Mesendoderm (in vitro differentiated cells): ENCODE data around the gene IBTK.

Experiments used
- DNase-seq: peaks from one replicate; pipeline ENCODE4 v3.0.0; 2013
- H2AK5ac ChIP-seq: 2 replicates; pipeline ENCODE4 v1.6.1; 2013; ENCODE audit warnings: low read length, inconsistent platforms
- H2BK120ac ChIP-seq: 2 replicates; pipeline ENCODE4 v1.6.1; 2013; ENCODE audit warnings: low read depth, mild to moderate bottlenecking, low read length, moderate library complexity, mixed read lengths
- H2BK15ac ChIP-seq: replicated peaks from 2 replicates; pipeline ENCODE4 v1.6.1; 2013; ENCODE audit warnings: low read depth, mild to moderate bottlenecking, moderate library complexity
- H2BK5ac ChIP-seq: 2 replicates; pipeline ENCODE4 v1.6.1; 2013; ENCODE audit warnings: low read length, inconsistent platforms
- H3K18ac ChIP-seq: 2 replicates; pipeline ENCODE4 v1.6.1; 2013; ENCODE audit warnings: mild to moderate bottlenecking, low read length, mixed read lengths
- H3K23ac ChIP-seq: one replicate; pipeline ENCODE4 v1.6.1; 2013; ENCODE audit warnings: low read length
- H3K27ac ChIP-seq: 2 replicates; pipeline ENCODE4 v1.5.1; 2013; ENCODE audit warnings: low read depth, mild to moderate bottlenecking, inconsistent platforms, low read length, moderate library complexity
- H3K27me3 ChIP-seq: 2 replicates; pipeline ENCODE4 v1.6.1; 2013; ENCODE audit warnings: low read length, control low read depth, mild to moderate bottlenecking, inconsistent platforms; ENCODE audit not compliant: insufficient read depth, poor library complexity
- H3K36me3 ChIP-seq: 2 replicates; pipeline ENCODE4 v1.6.1; 2013; ENCODE audit warnings: low read length, inconsistent platforms; ENCODE audit not compliant: control insufficient read depth, insufficient read depth
- H3K4ac ChIP-seq: one replicate; pipeline ENCODE4 v1.6.1; 2013; ENCODE audit warnings: low read depth, mild to moderate bottlenecking, low read length, moderate library complexity
- H3K4me1 ChIP-seq: 2 replicates; pipeline ENCODE4 v1.6.1; 2013; ENCODE audit warnings: low read depth, low read length, inconsistent platforms; ENCODE audit not compliant: control insufficient read depth
- H3K4me2 ChIP-seq: 2 replicates; pipeline ENCODE4 v1.6.1; 2013; ENCODE audit warnings: low read length
- H3K4me3 ChIP-seq: 2 replicates; pipeline ENCODE4 v1.5.1; 2013; ENCODE audit warnings: mild to moderate bottlenecking, low read length
- H3K56ac ChIP-seq: one replicate; pipeline ENCODE4 v1.6.1; 2013; ENCODE audit warnings: low read length
- H3K79me1 ChIP-seq: 2 replicates; pipeline ENCODE4 v1.6.1; 2013; ENCODE audit warnings: low read length, inconsistent platforms
- H3K79me2 ChIP-seq: 2 replicates; pipeline ENCODE4 v1.6.1; 2013; ENCODE audit warnings: mild to moderate bottlenecking, low read length; ENCODE audit not compliant: control insufficient read depth, insufficient read depth
- H3K9ac ChIP-seq: 2 replicates; pipeline ENCODE4 v1.6.1; 2013; ENCODE audit warnings: low read length, inconsistent platforms
- H4K5ac ChIP-seq: one replicate; pipeline ENCODE4 v1.6.1; 2013; ENCODE audit warnings: low read length
- H4K8ac ChIP-seq: one replicate; pipeline ENCODE4 v1.6.1; 2013; ENCODE audit warnings: low read depth, mild to moderate bottlenecking, control low read depth, low read length, moderate library complexity
- WGBS: extraction: QIAGEN DNeasy Blood & Tissue Kit; methylation state at CpG from one replicate; pipeline ENCODE4 v1.1.7; 2013; ENCODE audit warnings: low lambda C conversion rate, missing lambda C conversion rate; ENCODE audit not compliant: insufficient coverage; ENCODE audit errors: extremely low coverage; 5-methylcytosine and 5-hydroxymethylcytosine counted together

Gene IBTK

GRCh38 chr6:82145926-82146452, 101.6 kb downstream of the IBTK start:
- Histone ChIP-seq H2BK5ac (no peak overlapping the region), H4K5ac (no peak overlapping the region), H3K56ac (no peak overlapping the region), H3K27ac (no peak overlapping the region), H3K27me3 (no peaks in the 10 kb centered on the region), H3K18ac (no peak overlapping the region), H3K4me2 (no peak overlapping the region), H2AK5ac (no peak overlapping the region), H3K23ac (no peak overlapping the region), H2BK15ac (no peak overlapping the region), H3K4me3 (no peak overlapping the region), H2BK120ac (no peak overlapping the region), H4K8ac (no peak overlapping the region), H3K79me2 (no peaks in the 10 kb centered on the region), H3K36me3 (no peaks in the 10 kb centered on the region), H3K4me1 (no peaks in the 10 kb centered on the region), H3K9ac (no peak overlapping the region), H3K4ac (no peak overlapping the region), H3K79me1 (no peaks in the 10 kb centered on the region)
- DNase-seq, result no peak

GRCh38 chr6:82144852-82145340, 102.6 kb downstream of the IBTK start:
- no peak overlapping the region for H3K4me2 ChIP-seq
- no peak overlapping the region for H3K4me3 ChIP-seq
- H4K8ac ChIP-seq, result no peak overlapping the region
- no peaks in the 10 kb centered on the region for H3K79me2 ChIP-seq
- no peak overlapping the region for H3K4ac ChIP-seq
- no peak overlapping the region for H3K23ac ChIP-seq
- DNase-seq, result peak; percentile 58
- no peak overlapping the region for H3K56ac ChIP-seq
- H3K4me1 ChIP-seq, result no peaks in the 10 kb centered on the region
- WGBS, result no CpG with 5 or more reads among the region's 5 CpGs
- no peak overlapping the region for H3K27ac ChIP-seq
- no peak overlapping the region for H2BK120ac ChIP-seq
- H2BK15ac ChIP-seq, result no peak overlapping the region
- no peak overlapping the region for H4K5ac ChIP-seq
- no peak overlapping the region for H2BK5ac ChIP-seq
- no peaks in the 10 kb centered on the region for H3K36me3 ChIP-seq
- H3K27me3 ChIP-seq, result no peaks in the 10 kb centered on the region
- H2AK5ac ChIP-seq, result no peak overlapping the region
- no peak overlapping the region for H3K18ac ChIP-seq
- no peaks in the 10 kb centered on the region for H3K79me1 ChIP-seq
- no peak overlapping the region for H3K9ac ChIP-seq

GRCh38 chr6:82144007-82144851, 103.3 kb downstream of the IBTK start:
- Histone ChIP-seq H4K8ac (no peak overlapping the region), H2BK15ac (no peak overlapping the region), H3K79me1 (no peaks in the 10 kb centered on the region), H3K56ac (no peak overlapping the region), H2BK5ac (no peak overlapping the region), H4K5ac (no peak overlapping the region), H3K18ac (no peak overlapping the region), H2AK5ac (no peak overlapping the region), H3K27me3 (no peaks in the 10 kb centered on the region), H3K79me2 (no peaks in the 10 kb centered on the region), H3K4me3 (no peak overlapping the region), H3K23ac (no peak overlapping the region), H3K4me2 (no peak overlapping the region), H2BK120ac (no peak overlapping the region), H3K36me3 (no peaks in the 10 kb centered on the region), H3K9ac (no peak overlapping the region), H3K27ac (no peak overlapping the region), H3K4ac (no peak overlapping the region), H3K4me1 (no peaks in the 10 kb centered on the region)
- peak; percentile 6 for DNase-seq
- WGBS, result no CpG with 5 or more reads among the region's 8 CpGs

GRCh38 chr6:82143041-82143481, 104.5 kb downstream of the IBTK start:
- no peaks in the 10 kb centered on the region for H3K79me1 ChIP-seq
- no peak for DNase-seq
- H3K27ac ChIP-seq, result no peak overlapping the region

GRCh38 chr6:82142524-82142923, 105.0 kb downstream of the IBTK start:
- WGBS, result no CpG with 5 or more reads among the region's 4 CpGs
- Histone ChIP-seq H3K79me1 (no peaks in the 10 kb centered on the region), H3K56ac (no peak overlapping the region), H3K4ac (no peak overlapping the region), H3K4me2 (no peak overlapping the region), H3K9ac (no peak overlapping the region), H3K4me3 (no peak overlapping the region), H3K27ac (no peak overlapping the region), H2BK15ac (no peak overlapping the region), H2BK5ac (no peak overlapping the region), H3K18ac (no peak overlapping the region), H3K27me3 (no peaks in the 10 kb centered on the region), H3K36me3 (no peaks in the 10 kb centered on the region), H4K8ac (no peak overlapping the region), H3K23ac (no peak overlapping the region), H3K4me1 (no peaks in the 10 kb centered on the region), H3K79me2 (no peaks in the 10 kb centered on the region), H2AK5ac (no peak overlapping the region), H2BK120ac (no peak overlapping the region), H4K5ac (no peak overlapping the region)
- DNase-seq, result no peak

More at GRCh38 chr6:82143041-82143481, 104.5 kb downstream of the IBTK start:
- Histone ChIP-seq H4K8ac (no peak overlapping the region), H2BK5ac (no peak overlapping the region), H3K18ac (no peak overlapping the region), H2BK15ac (no peak overlapping the region), H4K5ac (no peak overlapping the region), H3K4me3 (no peak overlapping the region), H3K27me3 (no peaks in the 10 kb centered on the region), H3K79me2 (no peaks in the 10 kb centered on the region), H3K4ac (no peak overlapping the region), H3K9ac (no peak overlapping the region), H2BK120ac (no peak overlapping the region), H3K4me1 (no peaks in the 10 kb centered on the region), H3K23ac (no peak overlapping the region), H2AK5ac (no peak overlapping the region), H3K36me3 (no peaks in the 10 kb centered on the region), H3K56ac (no peak overlapping the region), H3K4me2 (no peak overlapping the region)
- WGBS, result no CpG with 5 or more reads among the region's 10 CpGs
